ENCODE results near the gene TBC1D17. TPM values are rescaled to one million over a fixed set of nuclear protein-coding genes. Genes with fewer than 3 reads are reported as not detected.

Gene TBC1D17
- total and polyA plus RNA-seq, 10 of the 15 experiments (the other 5 are each of a cell fraction or from before 2014, with no cell fraction given): 0.42 to 20.4 (median 11.2) TPM

DNA sequence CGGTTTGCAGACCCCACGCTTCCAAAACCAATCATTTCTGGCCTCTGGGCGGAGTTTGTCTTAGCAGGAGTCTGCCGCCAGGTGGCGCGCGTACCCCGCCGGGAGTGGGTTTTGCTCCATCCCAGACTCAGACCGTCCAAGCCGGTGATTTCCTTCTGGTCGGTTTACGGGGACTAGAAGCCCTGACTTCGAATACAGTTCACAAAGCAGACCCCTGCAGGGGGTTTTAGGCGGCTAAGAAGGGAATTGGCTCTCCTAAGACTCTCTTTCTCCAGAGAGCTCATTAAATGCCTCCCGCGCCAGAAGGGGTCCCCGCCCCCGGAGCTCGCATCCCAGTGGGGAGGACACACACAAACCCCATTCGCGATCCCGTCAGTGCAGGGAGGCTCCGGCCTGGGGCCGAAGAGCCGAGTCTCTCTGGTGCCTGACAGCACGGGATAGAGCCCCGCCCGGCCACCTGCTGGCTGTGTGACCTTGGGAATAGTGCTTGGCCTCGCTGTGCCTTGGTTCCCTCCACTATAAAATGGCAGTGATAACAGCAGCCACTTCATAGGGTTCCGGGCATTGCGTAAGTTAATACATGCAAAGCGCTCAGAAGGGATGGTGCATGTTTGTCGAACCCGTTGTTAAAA lies 60.4 kb downstream of the TBC1D17 start (continued):
- no peak for TF ChIP-seq MLLT1 (IDR thresholded peaks at IDR 0.05)
- TF ChIP-seq YY1 (IDR thresholded peaks at IDR 0.05; ENCODE audit: low read depth, low read length): peak; percentile 80
- TF ChIP-seq ZNF622 (IDR thresholded peaks at IDR 0.05): no peak
- 0 out of 2 replicates have a peak, but pooled peaks have one; percentile 25 for TF ChIP-seq NBN (IDR thresholded peaks at IDR 0.05)
- TF ChIP-seq HDAC6 (IDR thresholded peaks at IDR 0.05; ENCODE audit: unreplicated experiment): no peak
- 0 out of 2 replicates have a peak, but pooled peaks have one; percentile 54 for TF ChIP-seq ZNF207 (IDR thresholded peaks at IDR 0.05; ENCODE audit: borderline replicate concordance)
- TF ChIP-seq POU2F2 (IDR thresholded peaks at IDR 0.05; ENCODE audit: borderline replicate concordance, low read depth, low read length): peak; percentile 20; the same call in 1 of the 3 replicates
- TF ChIP-seq IRF4 (IDR thresholded peaks at IDR 0.05; ENCODE audit: low read depth, low read length): 0 out of 2 replicates have a peak, but pooled peaks have one; percentile 39
- no peak for TF ChIP-seq TCF12 (IDR thresholded peaks at IDR 0.05; ENCODE audit: low read depth, low read length)
- peak; percentile 99 for TF ChIP-seq SMC3 (IDR thresholded peaks at IDR 0.05; ENCODE audit: borderline replicate concordance, low read length)
- TF ChIP-seq KLF5 (IDR thresholded peaks at IDR 0.05; ENCODE audit: partially characterized antibody): no peak
- peak; percentile 43; the same call in 1 of the 2 replicates for TF ChIP-seq IKZF1 (conservative IDR thresholded peaks at IDR 0.05)
- TF ChIP-seq, protein P1, sequence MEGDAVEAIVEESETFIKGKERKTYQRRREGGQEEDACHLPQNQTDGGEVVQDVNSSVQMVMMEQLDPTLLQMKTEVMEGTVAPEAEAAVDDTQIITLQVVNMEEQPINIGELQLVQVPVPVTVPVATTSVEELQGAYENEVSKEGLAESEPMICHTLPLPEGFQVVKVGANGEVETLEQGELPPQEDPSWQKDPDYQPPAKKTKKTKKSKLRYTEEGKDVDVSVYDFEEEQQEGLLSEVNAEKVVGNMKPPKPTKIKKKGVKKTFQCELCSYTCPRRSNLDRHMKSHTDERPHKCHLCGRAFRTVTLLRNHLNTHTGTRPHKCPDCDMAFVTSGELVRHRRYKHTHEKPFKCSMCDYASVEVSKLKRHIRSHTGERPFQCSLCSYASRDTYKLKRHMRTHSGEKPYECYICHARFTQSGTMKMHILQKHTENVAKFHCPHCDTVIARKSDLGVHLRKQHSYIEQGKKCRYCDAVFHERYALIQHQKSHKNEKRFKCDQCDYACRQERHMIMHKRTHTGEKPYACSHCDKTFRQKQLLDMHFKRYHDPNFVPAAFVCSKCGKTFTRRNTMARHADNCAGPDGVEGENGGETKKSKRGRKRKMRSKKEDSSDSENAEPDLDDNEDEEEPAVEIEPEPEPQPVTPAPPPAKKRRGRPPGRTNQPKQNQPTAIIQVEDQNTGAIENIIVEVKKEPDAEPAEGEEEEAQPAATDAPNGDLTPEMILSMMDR (IDR thresholded peaks at IDR 0.05 in 2 of 3, conservative IDR thresholded peaks at IDR 0.05 in 1 of 3; ENCODE audit: control insufficient read depth in 2 of 3, extremely low read depth in 1 of 3, insufficient read depth in 1 of 3, low read depth in 3 of 3, low read length in 3 of 3): peak; percentile 92 to 98 (median 93)
- TF ChIP-seq ZNF384 (IDR thresholded peaks at IDR 0.05; ENCODE audit: borderline replicate concordance, low read depth, low read length): no peak
- TF ChIP-seq SMAD5 (IDR thresholded peaks at IDR 0.05; ENCODE audit: low read depth): no peak
- no peak for TF ChIP-seq NKRF (conservative IDR thresholded peaks at IDR 0.05)
- TF ChIP-seq, protein P2, sequence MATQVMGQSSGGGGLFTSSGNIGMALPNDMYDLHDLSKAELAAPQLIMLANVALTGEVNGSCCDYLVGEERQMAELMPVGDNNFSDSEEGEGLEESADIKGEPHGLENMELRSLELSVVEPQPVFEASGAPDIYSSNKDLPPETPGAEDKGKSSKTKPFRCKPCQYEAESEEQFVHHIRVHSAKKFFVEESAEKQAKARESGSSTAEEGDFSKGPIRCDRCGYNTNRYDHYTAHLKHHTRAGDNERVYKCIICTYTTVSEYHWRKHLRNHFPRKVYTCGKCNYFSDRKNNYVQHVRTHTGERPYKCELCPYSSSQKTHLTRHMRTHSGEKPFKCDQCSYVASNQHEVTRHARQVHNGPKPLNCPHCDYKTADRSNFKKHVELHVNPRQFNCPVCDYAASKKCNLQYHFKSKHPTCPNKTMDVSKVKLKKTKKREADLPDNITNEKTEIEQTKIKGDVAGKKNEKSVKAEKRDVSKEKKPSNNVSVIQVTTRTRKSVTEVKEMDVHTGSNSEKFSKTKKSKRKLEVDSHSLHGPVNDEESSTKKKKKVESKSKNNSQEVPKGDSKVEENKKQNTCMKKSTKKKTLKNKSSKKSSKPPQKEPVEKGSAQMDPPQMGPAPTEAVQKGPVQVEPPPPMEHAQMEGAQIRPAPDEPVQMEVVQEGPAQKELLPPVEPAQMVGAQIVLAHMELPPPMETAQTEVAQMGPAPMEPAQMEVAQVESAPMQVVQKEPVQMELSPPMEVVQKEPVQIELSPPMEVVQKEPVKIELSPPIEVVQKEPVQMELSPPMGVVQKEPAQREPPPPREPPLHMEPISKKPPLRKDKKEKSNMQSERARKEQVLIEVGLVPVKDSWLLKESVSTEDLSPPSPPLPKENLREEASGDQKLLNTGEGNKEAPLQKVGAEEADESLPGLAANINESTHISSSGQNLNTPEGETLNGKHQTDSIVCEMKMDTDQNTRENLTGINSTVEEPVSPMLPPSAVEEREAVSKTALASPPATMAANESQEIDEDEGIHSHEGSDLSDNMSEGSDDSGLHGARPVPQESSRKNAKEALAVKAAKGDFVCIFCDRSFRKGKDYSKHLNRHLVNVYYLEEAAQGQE (IDR thresholded peaks at IDR 0.05; ENCODE audit: low read depth, low read length): no peak
- TF ChIP-seq TCF3 (IDR thresholded peaks at IDR 0.05; ENCODE audit: borderline replicate concordance, insufficient read depth, low read depth, low read length): no peak
- TF ChIP-seq RAD21 (IDR thresholded peaks at IDR 0.05; ENCODE audit: insufficient read depth, low read depth, low read length): peak; percentile 94
- no peak for TF ChIP-seq CHD4 (IDR thresholded peaks at IDR 0.05)
